Heart left ventricle (tissue), 16 donors: Measurements from ENCODE around the gene ANKRD28. TPM values are rescaled to one million over a fixed set of nuclear protein-coding genes. Genes with fewer than 3 reads are reported as not detected.

ENCODE experiments used
- ATAC-seq, 4 donors: fragments of 200-7000 bp; cut with Tn5 transposase; one replicate each; pipeline ENCODE4 v1.9.1; 2020 to 2022; ENCODE audit warnings: moderate library complexity in 4 of 4, mild to moderate bottlenecking in 3 of 4, moderate number of reproducible peaks in 1 of 4
- DNase-seq, 5 donors: peaks; one replicate each; pipeline ENCODE4 v3.0.0-alpha.2; 2020
- H3K27ac ChIP-seq, 12 donors: fragments of 200-600 bp; sonication (generic) in 4 of 12; one replicate each; pipeline versions ENCODE4 v1.5.0 to v1.8.0; 2016 to 2022; ENCODE audit warnings: mild to moderate bottlenecking in 2 of 12
- H3K27me3 ChIP-seq, 9 donors: fragments of 200-600 bp; sonication (generic) in 2 of 9; one replicate each; pipeline versions ENCODE4 v1.5.1 to v1.8.0; 2016 to 2022; ENCODE audit warnings: mild to moderate bottlenecking in 3 of 9
- H3K36me3 ChIP-seq, 9 donors: fragments of 200-600 bp; sonication (generic) in 2 of 9; one replicate each; pipeline versions ENCODE4 v1.5.0 to v1.8.0; 2018 to 2022; ENCODE audit warnings: mild to moderate bottlenecking in 2 of 9
- H3K4me1 ChIP-seq, 12 donors: fragments of 200-600 bp; sonication (generic) in 4 of 12; one replicate each; pipeline versions ENCODE4 v1.5.0 to v1.8.0; 2016 to 2022; ENCODE audit warnings: mild to moderate bottlenecking in 3 of 12
- H3K4me3 ChIP-seq, 12 donors: fragments of 200-600 bp; sonication (generic) in 4 of 12; one replicate each; pipeline versions ENCODE4 v1.5.0 to v1.8.0; 2017 to 2022; ENCODE audit warnings: mild to moderate bottlenecking in 9 of 12, moderate library complexity in 4 of 12
- H3K9me3 ChIP-seq, 12 donors: fragments of 200-600 bp; sonication (generic) in 4 of 12; one replicate each; pipeline versions ENCODE4 v1.5.0 to v1.8.0; 2016 to 2022; ENCODE audit warnings: mild to moderate bottlenecking in 1 of 12
- CTCF ChIP-seq, 12 donors: fragments of 200-600 bp; sonication (generic) in 4 of 12; IDR thresholded peaks; one replicate each; pipeline versions ENCODE4 v1.5.0 to v1.8.0; 2018 to 2022; ENCODE audit warnings: antibody characterized with exemption in 12 of 12, mild to moderate bottlenecking in 5 of 12
- POLR2A ChIP-seq, 2 donors: fragments of 450-650 bp; IDR thresholded peaks; one replicate each; pipeline ENCODE4 v1.6.1; 2017; ENCODE audit warnings: antibody characterized with exemption in 2 of 2, mild to moderate bottlenecking in 2 of 2, moderate library complexity in 2 of 2
- WGBS, 4 donors: extraction: QIAGEN DNeasy Blood & Tissue Kit in 2 of 4; methylation state at CpG; one replicate each; pipeline versions ENCODE4 v1.1.5 to v1.1.7; 2013 to 2018; 5-methylcytosine and 5-hydroxymethylcytosine counted together
- intact Hi-C, 10 donors: fragments of 100-400 bp; cut with DNase I; formaldehyde crosslinking; loops; one replicate each; pipeline versions ENCODE4 v1.11.1 to v1.14.2; 2022
- polyA plus RNA-seq, 2 donors: library from polyadenylated mRNA; stranded (reverse); fragments of 200-250 nt; gene quantifications; one replicate each; pipeline ENCODE4 v1.2.3, GENCODE V29; 2013
- total RNA-seq, 9 donors: library from RNA; depleted of rRNA in 2 of 9; stranded (reverse); fragments of >200 nt in 2 of 9; fragmentation: NEBNext Ultra II Directional in 3 of 9; extraction: Animal tissue kit (Norgen Biotek cat#: 25700) in 3 of 9; gene quantifications; one replicate each; pipeline versions ENCODE4 v1.1.0 to v1.2.4, GENCODE V29; 2016 to 2023
- donor health status: ischemic (EF 13 %, LVEDD 7.1; RV severe dilation, severe dysfunction).
- donor health status: healthy with polysubstance abuse.
- donor health status: DM: no; HTN: yes; CAD: no.
- donor health status: DM: no; HTN: no; CAD: no.
- donor health status: ischemic (EF 25% LVEDD 6.9; RV normal size, moderate dysfunction).
- donor health status: ischemic (EF 25% LVEDD 5.7; RV mildly dilated, moderate dysfunction).
- donor health status: healthy.
- donor health status: DM: yes; HTN: yes; CAD: no.
- donor health status: ischemic (EF 35%, LVEDD 5.7; RV mildly dilated, moderate dysfunction).
- donor health status: nonischemic (EF 11% LVEDD 7.7; RV severe dilation, severe dysfunction).
- donor health status: DM: yes; HTN: yes; CAD: no.
- donor health status: PGD.
- donor health status: ischemic (EF 29% LVEDD 5.4; RV normal size, mild dysfunction).
- donor health status: nonischemic (EF 23%, LVEDD 6.1; RV moderate dilation, normal function).

ANKRD28 gene
- total and polyA plus RNA-seq, 11 donors, result 4.9 to 32.1 (median 24.3) TPM

- DNase-seq, result no peak
- no peak for ATAC-seq
- WGBS, 4 donors, result 87 to 95% (median 91%) methylated on average over 1 of the region's 1 CpG
- peaks cover 0 to 12% (median 5%) of the 10 kb centered on the region in 9 donors for H3K36me3 ChIP-seq
- intact Hi-C loops, result no loop called here
- H3K4me3 ChIP-seq, result no peak overlapping the region
- no peaks in the 10 kb centered on the region for H3K27me3 ChIP-seq
- no peak for TF ChIP-seq CTCF (IDR thresholded peaks at IDR 0.05)
- no peak for TF ChIP-seq POLR2A (IDR thresholded peaks at IDR 0.05)
- H3K27ac ChIP-seq, result no peak overlapping the region
- peaks cover 0 to 14% (median 5%) of the 10 kb centered on the region in 12 donors for H3K4me1 ChIP-seq
- H3K9me3 ChIP-seq, result no peaks in the 10 kb centered on the region
These were observed 42.6 kb downstream of the ANKRD28 start for GRCh38 chr3:15755181-15755580.

GRCh38 chr3:15754047-15754446 is 43.7 kb downstream of the ANKRD28 start:
- DNase-seq, result no peak
- intact Hi-C loops, result no loop called here
- ATAC-seq, result no peak
- Histone ChIP-seq H3K27me3 (no peaks in the 10 kb centered on the region), H3K9me3 (no peaks in the 10 kb centered on the region), H3K27ac (no peak overlapping the region), H3K4me3 (no peak overlapping the region), H3K36me3 (peaks cover 0 to 20% (median 6%) of the 10 kb centered on the region in 9 donors), H3K4me1 (peaks cover 0 to 14% (median 5%) of the 10 kb centered on the region in 12 donors)
- TF ChIP-seq POLR2A (IDR thresholded peaks at IDR 0.05) (no peak), CTCF (IDR thresholded peaks at IDR 0.05) (no peak)
- 82 to 91% (median 85%) methylated on average over 2 of the region's 2 CpGs for WGBS, 4 donors

GRCh38 chr3:15753056-15753710 is 44.6 kb downstream of the ANKRD28 start:
- no peaks in the 10 kb centered on the region for H3K27me3 ChIP-seq
- 43 to 49% (median 46%) methylated on average over 5 of the region's 5 CpGs for WGBS, 4 donors
- intact Hi-C loops, result no loop called here
- no peaks in the 10 kb centered on the region for H3K9me3 ChIP-seq
- H3K27ac ChIP-seq, result peak overlapping the region in 5 of 12 donors; percentile 22 to 49 (median 33)
- peaks cover 0 to 26% (median 6%) of the 10 kb centered on the region in 9 donors for H3K36me3 ChIP-seq
- no peak overlapping the region for H3K4me3 ChIP-seq
- H3K4me1 ChIP-seq, result peaks cover 0 to 11% (median 2%) of the 10 kb centered on the region in 12 donors
- ATAC-seq, result peak; percentile 83 to 90 (median 84)
- TF ChIP-seq POLR2A (IDR thresholded peaks at IDR 0.05) (no peak), CTCF (IDR thresholded peaks at IDR 0.05) (no peak)
- DNase-seq, result no peak

- no peak for TF ChIP-seq CTCF (IDR thresholded peaks at IDR 0.05)
- no peak for TF ChIP-seq POLR2A (IDR thresholded peaks at IDR 0.05)
- 96 to 98% (median 97%) methylated on average over 2 of the region's 2 CpGs for WGBS, 4 donors
These were observed 46.9 kb downstream of the ANKRD28 start for GRCh38 chr3:15750879-15751278.

More at GRCh38 chr3:15750879-15751278, 46.9 kb downstream of the ANKRD28 start:
- no peaks in the 10 kb centered on the region for H3K27me3 ChIP-seq
- ATAC-seq, result no peak
- H3K36me3 ChIP-seq, result peaks cover 0 to 31% (median 6%) of the 10 kb centered on the region in 9 donors
- no peak overlapping the region for H3K4me3 ChIP-seq
- intact Hi-C loops, result no loop called here
- H3K4me1 ChIP-seq, result peaks cover 0 to 8% (median 0%) of the 10 kb centered on the region in 12 donors
- no peaks in the 10 kb centered on the region for H3K9me3 ChIP-seq
- H3K27ac ChIP-seq, result no peak overlapping the region
- no peak for DNase-seq
